HepG2 (cell line): ENCODE measurements around the gene CPT1A. TPM values are rescaled to one million over a fixed set of nuclear protein-coding genes. Genes with fewer than 3 reads are reported as not detected.

ENCODE experiments used
- ATAC-seq: fragments of 200-7000 bp; cut with Tn5 transposase; 3 replicates; pipeline ENCODE4 v1.9.1; 2020; ENCODE audit warnings: mild to moderate bottlenecking, moderate library complexity
- BruUV-seq: library from RNA; stranded (reverse); fragments of 400-500 nt; replicated peaks from 2 replicates; lab custom pipeline; 2021; lab: Mats Ljungman, UMichigan
- CTCF ChIA-PET: fragments of 300-600 bp; formaldehyde crosslinking; extraction: SDS; loops from one replicate; lab custom pipeline; 2021; ENCODE audit warnings: low total read pairs, inconsistent platforms, low intra/inter-chr PET ratio; lab: Yijun Ruan, JAX
- POLR2A ChIA-PET: fragments of 350-600 bp; sonication (Branson Sonifier 250); formaldehyde crosslinking; loops from one replicate; lab custom pipeline; 2020; ENCODE audit warnings: antibody characterized with exemption, inconsistent platforms; lab: Yijun Ruan, JAX
- DNase-seq: peaks from one replicate; pipeline ENCODE4 v3.0.0-alpha.2; 2015; ENCODE audit warnings: low spot score
- FAIRE-seq: peaks from 3 replicates; lab custom pipeline; 2011; peaks lifted over from hg19 to GRCh38; lab: Jason Lieb, UNC
- H2AFZ ChIP-seq: one replicate; pipeline ENCODE4 v1.6.1; 2011; ENCODE audit warnings: low read length, inconsistent platforms
- H3K27ac ChIP-seq: fragments of 300-600 bp; 3 replicates; pipeline ENCODE4 v1.8.0; 2011; ENCODE audit warnings: mixed run types, mild to moderate bottlenecking, mixed read lengths, low read length, inconsistent platforms; ENCODE audit not compliant: insufficient read depth; ENCODE audit errors: extremely low read length
- H3K27me3 ChIP-seq, 2 experiments: fragments of 200-600 bp in 1 of 2; 2 replicates in 1 of 2; 3 replicates in 1 of 2; pipeline versions ENCODE4 v1.6.0 to v1.8.0; 2011; ENCODE audit warnings: low read length in 2 of 2, mild to moderate bottlenecking in 2 of 2, moderate library complexity in 2 of 2, inconsistent platforms in 1 of 2; ENCODE audit not compliant: insufficient read depth in 2 of 2, control insufficient read depth in 1 of 2
- H3K36me3 ChIP-seq, 2 experiments: fragments of 200-600 bp in 1 of 2; replicated peaks in 1 of 2; 2 replicates in 1 of 2; 3 replicates in 1 of 2; pipeline versions ENCODE4 v1.5.1 to v1.8.0; 2011; ENCODE audit warnings: low read length in 2 of 2, inconsistent platforms in 1 of 2; ENCODE audit not compliant: insufficient read depth in 2 of 2, control insufficient read depth in 1 of 2
- H3K4me1 ChIP-seq: 2 replicates; pipeline ENCODE4 v1.5.1; 2012; ENCODE audit warnings: low read length, inconsistent platforms; ENCODE audit not compliant: insufficient read depth
- H3K4me2 ChIP-seq: 2 replicates; pipeline ENCODE4 v1.6.0; 2011; ENCODE audit warnings: low read depth, low read length, inconsistent platforms
- H3K4me3 ChIP-seq, 3 experiments: fragments of 200-600 bp in 1 of 3; sonication (generic), shearing (Covaris generic) in 1 of 3; replicated peaks in 1 of 3; 2 replicates each; pipeline ENCODE4 v1.5.1; 2011 to 2016; ENCODE audit warnings: low read length in 3 of 3, inconsistent platforms in 2 of 3, low read depth in 2 of 3, mild to moderate bottlenecking in 2 of 3, control low read depth in 1 of 3, mixed read lengths in 1 of 3; ENCODE audit not compliant: insufficient read depth in 1 of 3
- H3K79me2 ChIP-seq: one replicate; pipeline ENCODE4 v1.6.1; 2011; ENCODE audit warnings: low read length, inconsistent platforms; ENCODE audit not compliant: insufficient read depth
- H3K9ac ChIP-seq: 2 replicates; pipeline ENCODE4 v1.6.0; 2011; ENCODE audit warnings: mild to moderate bottlenecking, low read depth, low read length, inconsistent platforms; ENCODE audit not compliant: insufficient read depth
- H3K9me3 ChIP-seq: 2 replicates; pipeline ENCODE4 v1.5.1; 2012; ENCODE audit warnings: mild to moderate bottlenecking, low read length
- H4K20me1 ChIP-seq: 2 replicates; pipeline ENCODE4 v1.6.0; 2011; ENCODE audit warnings: inconsistent platforms, mild to moderate bottlenecking, low read length, moderate library complexity; ENCODE audit not compliant: insufficient read depth
- BRF2 ChIP-seq: sonication (generic); formaldehyde crosslinking; IDR thresholded peaks from 2 replicates; pipeline ENCODE4 v1.8.1; 2022; ENCODE audit warnings: mild to moderate bottlenecking, missing genetic modification reagents
- CCDC6 ChIP-seq: sonication (generic); formaldehyde crosslinking; IDR thresholded peaks from 2 replicates; pipeline ENCODE4 v1.8.1; 2022; ENCODE audit warnings: mild to moderate bottlenecking, missing genetic modification reagents, moderate library complexity
- CEBPG ChIP-seq: IDR thresholded peaks from 2 replicates; pipeline ENCODE4 v1.6.1; 2016
- ERF ChIP-seq: IDR thresholded peaks from 2 replicates; pipeline ENCODE4 v1.6.1; 2018; ENCODE audit warnings: missing biosample characterization, missing genetic modification reagents
- KMT2A ChIP-seq: sonication (generic); formaldehyde crosslinking; IDR thresholded peaks from 2 replicates; pipeline ENCODE4 v1.4.0; 2020; ENCODE audit warnings: missing genetic modification reagents
- MTF2 ChIP-seq: sonication (generic); formaldehyde crosslinking; IDR thresholded peaks from 2 replicates; pipeline ENCODE4 v1.5.0; 2020; ENCODE audit warnings: missing genetic modification reagents, borderline replicate concordance
- PHF8 ChIP-seq: sonication (generic); formaldehyde crosslinking; IDR thresholded peaks from 2 replicates; pipeline ENCODE4 v1.5.0; 2020; ENCODE audit warnings: missing genetic modification reagents
- RCOR2 ChIP-seq: IDR thresholded peaks from 2 replicates; pipeline ENCODE4 v1.6.1; 2016; ENCODE audit warnings: missing biosample characterization, missing genetic modification reagents
- RNF2 ChIP-seq: fragments of 450-650 bp; conservative IDR thresholded peaks from 2 replicates; pipeline ENCODE4 v1.6.1; 2016; ENCODE audit warnings: low read depth
- SOX13 ChIP-seq, 3 experiments: fragments of 450-650 bp in 1 of 3; sonication (generic) in 1 of 3; formaldehyde crosslinking in 1 of 3; IDR thresholded peaks in 2 of 3; conservative IDR thresholded peaks in 1 of 3; 2 replicates each; pipeline versions ENCODE4 v1.5.0 to v1.6.1; 2016 to 2020; ENCODE audit warnings: antibody characterized with exemption in 1 of 3, mild to moderate bottlenecking in 1 of 3, missing compliant biosample characterization in 1 of 3, missing genetic modification reagents in 1 of 3, moderate library complexity in 1 of 3
- THAP7 ChIP-seq: sonication (generic); formaldehyde crosslinking; IDR thresholded peaks from 2 replicates; pipeline ENCODE4 v1.8.1; 2023; ENCODE audit warnings: mild to moderate bottlenecking, missing genetic modification reagents
- ZBTB37 ChIP-seq: sonication (generic); formaldehyde crosslinking; IDR thresholded peaks from 2 replicates; pipeline ENCODE4 v1.4.0; 2020; ENCODE audit warnings: mild to moderate bottlenecking, missing genetic modification reagents
- ZNF124 ChIP-seq: sonication (generic); formaldehyde crosslinking; IDR thresholded peaks from 2 replicates; pipeline ENCODE4 v1.4.0; 2020; ENCODE audit warnings: missing genetic modification reagents
- ZNF234 ChIP-seq: sonication (generic); formaldehyde crosslinking; conservative IDR thresholded peaks from 2 replicates; pipeline ENCODE4 v1.5.1; 2020; ENCODE audit warnings: mild to moderate bottlenecking, missing genetic modification reagents
- ZNF367 ChIP-seq: sonication (generic); formaldehyde crosslinking; IDR thresholded peaks from 2 replicates; pipeline ENCODE4 v1.4.0; 2020; ENCODE audit warnings: missing genetic modification reagents, borderline replicate concordance
- ZNF550 ChIP-seq: sonication (generic); formaldehyde crosslinking; IDR thresholded peaks from 2 replicates; pipeline ENCODE4 v1.4.0; 2020; ENCODE audit warnings: mild to moderate bottlenecking, missing genetic modification reagents, borderline replicate concordance
- ZNF660 ChIP-seq: sonication (generic); formaldehyde crosslinking; IDR thresholded peaks from 2 replicates; pipeline ENCODE4 v1.5.1; 2020; ENCODE audit warnings: mild to moderate bottlenecking, low read depth, missing genetic modification reagents, borderline replicate concordance
- WGBS: methylation state at CpG from one replicate; pipeline ENCODE4 v1.1.6; 2017; ENCODE audit warnings: low lambda C conversion rate; 5-methylcytosine and 5-hydroxymethylcytosine counted together
- in situ Hi-C: cut with HindIII; loops from 2 replicates; pipeline ENCODE4 v1.10.0; 2017; ENCODE audit warnings: low pct_unique_long_range_greater_than_20kb; ENCODE audit not compliant: extremely low pct_ligation_motif_present
- intact Hi-C: fragments of 100-400 bp; cut with micrococcal nuclease; formaldehyde crosslinking; loops from one replicate; pipeline ENCODE4 v1.10.0; 2022; ENCODE audit not compliant: unreplicated experiment
- polyA plus RNA-seq, 8 experiments: library from polyadenylated mRNA; depleted of rRNA in 3 of 8; stranded (reverse) in 7 of 8; unstranded in 1 of 8; fragments of >200 nt; fragmentation: Illumina TruSeq in 4 of 8; extraction: Trizol in 4 of 8; gene quantifications; 2 replicates each; pipeline versions ENCODE4 v1.2.1 to v1.2.3, GENCODE V29; 2011 to 2016; ENCODE audit warnings: low read depth in 4 of 8, missing spikeins in 1 of 8, mixed read lengths in 1 of 8; ENCODE audit not compliant: insufficient read depth in 1 of 8
- total RNA-seq, 5 experiments: library from RNA; depleted of rRNA; stranded (reverse); fragments of >200 nt; fragmentation: Illumina TruSeq; extraction: Trizol; gene quantifications; 2 replicates each; pipeline ENCODE4 v1.2.3, GENCODE V29; 2016; ENCODE audit warnings: low read depth in 1 of 5

The CPT1A gene
- total and polyA plus RNA-seq, 2 of the 13 experiments (the other 11 are each of a cell fraction or from before 2014, with no cell fraction given) = 7.0 to 7.1 TPM

- DNase-seq (no peak), ATAC-seq (no peak), FAIRE-seq (no peak)
- Histone ChIP-seq H2AFZ (no peak overlapping the region), H3K79me2 (no peaks in the 10 kb centered on the region), H4K20me1 (no peaks in the 10 kb centered on the region), H3K4me3 (no peak overlapping the region), H3K27me3 (peaks cover 3 to 34% of the 10 kb centered on the region in 2 experiments; a peak in 3 of 5 replicates), H3K4me1 (no peaks in the 10 kb centered on the region), H3K36me3 (no peaks in the 10 kb centered on the region), H3K9me3 (no peaks in the 10 kb centered on the region), H3K4me2 (no peak overlapping the region), H3K9ac (no peak overlapping the region), H3K27ac (no peak overlapping the region)
- intact Hi-C loops = no loop called here
- ChIA-PET POLR2A (no interaction called here), CTCF (no interaction called here)
- BruUV-seq = no TSS peak
- no peak for TF ChIP-seq ZNF660
- TF ChIP-seq RNF2 = no peak
- TF ChIP-seq ERF (CRISPR knock-in tag) = no peak
- TF ChIP-seq THAP7 (CRISPR knock-in tag) = no peak
- TF ChIP-seq SOX13 (IDR thresholded peaks at IDR 0.05) = no peak
- TF ChIP-seq SOX13 (CRISPR knock-in tag; conservative IDR thresholded peaks at IDR 0.05 in 1 of 2, IDR thresholded peaks at IDR 0.05 in 1 of 2) = no peak
- TF ChIP-seq CCDC6 (CRISPR knock-in tag) = no peak
- TF ChIP-seq ZNF550 (CRISPR knock-in tag) = no peak
- TF ChIP-seq ZNF234 (CRISPR knock-in tag) = no peak
- no peak for TF ChIP-seq ZBTB37 (CRISPR knock-in tag)
- TF ChIP-seq MTF2 (CRISPR knock-in tag) = no peak
- TF ChIP-seq CEBPG (CRISPR knock-in tag) = no peak
- TF ChIP-seq ZNF367 (CRISPR knock-in tag) = no peak
- TF ChIP-seq KMT2A (CRISPR knock-in tag) = no peak
- no peak for TF ChIP-seq ZNF124 (CRISPR knock-in tag)
- TF ChIP-seq BRF2 (CRISPR knock-in tag) = no peak
- no peak for TF ChIP-seq PHF8 (CRISPR knock-in tag)
- no peak for TF ChIP-seq RCOR2 (CRISPR knock-in tag)
- WGBS = 73% methylated on average over 7 of the region's 7 CpGs
- in situ Hi-C loops = no loop called here
Measured at GRCh38 chr11:68707527-68707926, 134.2 kb downstream of the CPT1A start.
